PFSK-1 (cell line): ENCODE results near the gene PEMT.

ENCODE experiments used
- FOXP2 ChIP-seq: optimal IDR thresholded peaks from 2 replicates; pipeline ENCODE3; 2011; ENCODE audit warnings: borderline replicate concordance, control low read depth, inconsistent platforms; ENCODE audit not compliant: insufficient read depth; ENCODE audit errors: extremely low read length, extremely low read depth
- POLR2AphosphoS5 ChIP-seq: IDR thresholded peaks from 2 replicates; pipeline ENCODE4 v1.6.1; 2012; ENCODE audit warnings: low read depth, mild to moderate bottlenecking, control low read depth, low read length, moderate library complexity
- SIN3A ChIP-seq: IDR thresholded peaks from 2 replicates; pipeline ENCODE4 v1.6.1; 2012; ENCODE audit warnings: mild to moderate bottlenecking, low read length, moderate library complexity, borderline replicate concordance; ENCODE audit not compliant: insufficient read depth
- TAF1 ChIP-seq: IDR thresholded peaks from 2 replicates; pipeline ENCODE4 v1.6.1; 2012; ENCODE audit warnings: low read length, control low read depth, borderline replicate concordance; ENCODE audit not compliant: insufficient read depth
- TF ChIP-seq, protein P1 (sequence below), 2 experiments: IDR thresholded peaks; 2 replicates each; pipeline versions ENCODE4 v1.6.1 to v1.8.0; 2011 to 2012; ENCODE audit warnings: low read depth in 2 of 2, low read length in 2 of 2, control low read depth in 1 of 2, inconsistent platforms in 1 of 2, mild to moderate bottlenecking in 1 of 2, moderate library complexity in 1 of 2; ENCODE audit not compliant: insufficient read depth in 1 of 2

The PEMT gene

DNA sequence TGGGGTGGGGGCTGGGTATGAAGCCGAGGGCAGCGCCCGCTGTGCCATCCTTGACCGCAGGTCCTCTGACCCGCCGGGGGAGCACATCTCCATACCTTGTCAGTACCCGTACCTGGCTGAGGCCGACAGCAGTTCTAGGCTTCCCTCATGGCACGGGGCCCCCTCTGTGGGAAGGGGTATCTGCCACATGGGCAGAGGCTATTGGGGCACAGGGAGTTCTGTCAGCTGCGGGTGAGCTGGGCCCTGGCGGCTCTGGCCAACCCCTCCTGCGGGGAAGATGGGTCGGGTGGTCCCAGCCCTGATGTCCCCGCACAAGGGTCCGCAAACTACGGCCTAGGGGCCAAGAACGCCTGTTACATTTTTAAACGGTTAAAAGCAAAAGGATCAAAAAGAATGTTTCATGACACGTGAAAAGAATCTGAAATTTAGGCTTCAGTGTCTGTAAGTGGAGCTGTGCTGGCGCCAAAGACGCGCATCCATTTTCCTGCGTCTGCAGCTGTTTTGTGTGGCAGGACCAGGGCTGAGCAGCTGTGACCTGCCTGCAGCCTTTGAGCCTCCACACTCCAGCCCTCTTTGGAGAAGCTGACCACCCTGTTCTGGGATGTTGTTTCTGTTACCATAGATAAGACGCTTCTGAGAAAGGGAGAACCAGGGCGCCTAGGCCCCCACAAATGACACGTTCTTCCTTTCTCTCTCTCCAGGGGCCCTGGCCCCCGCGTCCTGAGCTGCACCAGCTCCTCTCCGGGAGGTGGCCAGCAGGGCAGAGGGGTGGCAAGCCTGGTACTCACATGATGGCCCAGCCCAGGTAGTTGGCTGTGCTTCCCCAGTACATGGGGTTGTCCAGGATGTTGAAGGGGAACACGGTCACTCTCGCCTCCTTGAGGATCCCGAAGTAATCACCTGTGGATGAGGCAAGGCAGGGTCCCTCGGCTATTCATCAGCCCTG, 82.6 kb downstream of the PEMT start:
- TF ChIP-seq POLR2AphosphoS5 (no peak), FOXP2 (no peak)
- TF ChIP-seq, protein P1, sequence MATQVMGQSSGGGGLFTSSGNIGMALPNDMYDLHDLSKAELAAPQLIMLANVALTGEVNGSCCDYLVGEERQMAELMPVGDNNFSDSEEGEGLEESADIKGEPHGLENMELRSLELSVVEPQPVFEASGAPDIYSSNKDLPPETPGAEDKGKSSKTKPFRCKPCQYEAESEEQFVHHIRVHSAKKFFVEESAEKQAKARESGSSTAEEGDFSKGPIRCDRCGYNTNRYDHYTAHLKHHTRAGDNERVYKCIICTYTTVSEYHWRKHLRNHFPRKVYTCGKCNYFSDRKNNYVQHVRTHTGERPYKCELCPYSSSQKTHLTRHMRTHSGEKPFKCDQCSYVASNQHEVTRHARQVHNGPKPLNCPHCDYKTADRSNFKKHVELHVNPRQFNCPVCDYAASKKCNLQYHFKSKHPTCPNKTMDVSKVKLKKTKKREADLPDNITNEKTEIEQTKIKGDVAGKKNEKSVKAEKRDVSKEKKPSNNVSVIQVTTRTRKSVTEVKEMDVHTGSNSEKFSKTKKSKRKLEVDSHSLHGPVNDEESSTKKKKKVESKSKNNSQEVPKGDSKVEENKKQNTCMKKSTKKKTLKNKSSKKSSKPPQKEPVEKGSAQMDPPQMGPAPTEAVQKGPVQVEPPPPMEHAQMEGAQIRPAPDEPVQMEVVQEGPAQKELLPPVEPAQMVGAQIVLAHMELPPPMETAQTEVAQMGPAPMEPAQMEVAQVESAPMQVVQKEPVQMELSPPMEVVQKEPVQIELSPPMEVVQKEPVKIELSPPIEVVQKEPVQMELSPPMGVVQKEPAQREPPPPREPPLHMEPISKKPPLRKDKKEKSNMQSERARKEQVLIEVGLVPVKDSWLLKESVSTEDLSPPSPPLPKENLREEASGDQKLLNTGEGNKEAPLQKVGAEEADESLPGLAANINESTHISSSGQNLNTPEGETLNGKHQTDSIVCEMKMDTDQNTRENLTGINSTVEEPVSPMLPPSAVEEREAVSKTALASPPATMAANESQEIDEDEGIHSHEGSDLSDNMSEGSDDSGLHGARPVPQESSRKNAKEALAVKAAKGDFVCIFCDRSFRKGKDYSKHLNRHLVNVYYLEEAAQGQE (IDR thresholded peaks at IDR 0.05; ENCODE audit: insufficient read depth in 1 of 2, low read depth in 2 of 2, low read length in 2 of 2), result no peak

- TF ChIP-seq SIN3A (no peak), TAF1 (no peak), POLR2AphosphoS5 (no peak)
- TF ChIP-seq, protein P1 (IDR thresholded peaks at IDR 0.05; ENCODE audit: insufficient read depth in 1 of 2, low read depth in 2 of 2, low read length in 2 of 2), result no peak
Observed at GRCh38 chr17:17508019-17508535, 83.4 kb downstream of the PEMT start.

DNA sequence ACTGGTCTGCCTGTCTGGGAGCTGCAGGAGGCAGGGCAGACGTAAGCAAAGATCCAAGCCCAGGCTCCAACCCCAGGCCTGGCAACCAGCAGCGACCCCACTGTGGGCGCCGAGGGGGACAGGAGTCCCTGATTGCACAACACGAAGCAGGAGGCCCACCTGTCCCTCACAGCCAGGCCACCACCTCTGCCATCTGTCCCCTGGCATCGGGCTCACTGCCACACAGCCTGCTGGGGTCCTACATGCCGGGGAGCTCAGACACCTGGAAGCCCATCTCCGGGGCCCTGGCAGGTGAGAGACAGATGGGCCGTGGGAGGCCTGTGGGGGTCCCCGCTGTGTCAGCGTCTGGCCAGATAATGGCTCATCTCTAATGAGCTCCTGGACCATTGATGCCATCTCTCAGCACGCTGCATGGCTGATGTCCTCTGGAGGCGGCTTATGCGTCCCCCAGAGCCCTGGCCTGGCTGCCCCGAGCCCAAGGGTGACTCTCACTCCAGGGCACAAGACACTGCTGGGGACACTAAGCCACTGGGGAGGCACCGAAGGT, 84.0 kb downstream of the PEMT start:
- no peak for TF ChIP-seq TAF1
- no peak for TF ChIP-seq SIN3A
- TF ChIP-seq POLR2AphosphoS5, result no peak
- TF ChIP-seq FOXP2, result no peak
- TF ChIP-seq, protein P1 (IDR thresholded peaks at IDR 0.05; ENCODE audit: insufficient read depth in 1 of 2, low read depth in 2 of 2, low read length in 2 of 2), result no peak

DNA sequence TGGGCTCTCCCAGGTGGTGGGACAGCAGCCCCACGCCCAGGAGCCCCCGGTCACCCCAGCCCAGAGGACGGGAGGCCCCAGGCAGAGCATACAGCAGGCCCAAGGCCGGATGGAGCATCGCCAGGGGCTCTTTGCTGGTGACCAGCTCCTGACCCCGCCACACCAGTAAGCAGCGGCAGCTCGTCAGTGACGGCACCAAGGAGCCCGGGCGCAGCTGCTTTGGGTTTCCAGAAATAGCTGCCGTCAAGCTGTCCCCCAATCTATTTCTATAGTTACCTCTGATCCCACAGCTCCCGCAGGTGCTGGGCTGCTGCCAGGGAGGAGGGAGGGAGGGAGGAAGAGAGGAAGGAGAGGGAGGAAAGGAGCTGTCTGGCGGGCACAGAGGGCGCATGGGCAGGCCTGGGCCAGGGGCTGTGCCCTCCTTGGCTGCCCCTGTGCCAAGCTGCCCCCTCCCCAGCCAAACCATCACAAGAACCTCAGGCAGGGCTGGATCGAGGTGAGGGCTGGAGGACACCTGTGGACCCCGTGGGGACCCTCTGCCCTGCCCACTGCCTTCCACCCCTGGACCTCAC, 84.5 kb downstream of the PEMT start:
- no peak for TF ChIP-seq TAF1
- TF ChIP-seq POLR2AphosphoS5, result no peak
- TF ChIP-seq, protein P1 (IDR thresholded peaks at IDR 0.05; ENCODE audit: insufficient read depth in 1 of 2, low read depth in 2 of 2, low read length in 2 of 2), result no peak
- no peak for TF ChIP-seq SIN3A
- TF ChIP-seq FOXP2, result no peak
